ENCODE data around the gene ZFP91.

DNA sequence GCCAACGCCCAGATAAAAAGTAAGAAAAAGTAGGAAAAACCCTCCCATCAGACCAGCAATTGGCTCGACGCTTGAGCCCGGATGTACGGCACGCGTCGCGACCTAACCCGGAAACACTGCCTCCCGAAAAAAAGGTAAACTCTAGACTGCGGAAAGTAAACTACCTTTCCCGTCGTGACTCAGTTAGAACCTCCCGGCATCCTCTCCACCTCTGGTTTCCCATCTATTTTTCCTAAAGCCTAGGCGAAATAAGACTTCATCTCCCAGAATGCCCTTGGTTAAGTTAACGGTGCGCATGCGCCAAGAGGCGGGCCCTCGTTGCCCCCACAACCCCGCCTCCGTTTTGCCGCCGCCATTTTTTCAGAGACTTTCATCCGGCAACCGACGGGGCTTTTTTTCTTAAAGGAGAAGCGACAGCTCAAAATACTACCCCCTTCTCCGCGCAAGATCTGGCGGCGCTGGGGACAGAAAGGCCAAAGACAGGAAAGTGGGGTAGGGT lies 678 bp upstream of the ZFP91 start:
- TF ChIP-seq, protein P1, sequence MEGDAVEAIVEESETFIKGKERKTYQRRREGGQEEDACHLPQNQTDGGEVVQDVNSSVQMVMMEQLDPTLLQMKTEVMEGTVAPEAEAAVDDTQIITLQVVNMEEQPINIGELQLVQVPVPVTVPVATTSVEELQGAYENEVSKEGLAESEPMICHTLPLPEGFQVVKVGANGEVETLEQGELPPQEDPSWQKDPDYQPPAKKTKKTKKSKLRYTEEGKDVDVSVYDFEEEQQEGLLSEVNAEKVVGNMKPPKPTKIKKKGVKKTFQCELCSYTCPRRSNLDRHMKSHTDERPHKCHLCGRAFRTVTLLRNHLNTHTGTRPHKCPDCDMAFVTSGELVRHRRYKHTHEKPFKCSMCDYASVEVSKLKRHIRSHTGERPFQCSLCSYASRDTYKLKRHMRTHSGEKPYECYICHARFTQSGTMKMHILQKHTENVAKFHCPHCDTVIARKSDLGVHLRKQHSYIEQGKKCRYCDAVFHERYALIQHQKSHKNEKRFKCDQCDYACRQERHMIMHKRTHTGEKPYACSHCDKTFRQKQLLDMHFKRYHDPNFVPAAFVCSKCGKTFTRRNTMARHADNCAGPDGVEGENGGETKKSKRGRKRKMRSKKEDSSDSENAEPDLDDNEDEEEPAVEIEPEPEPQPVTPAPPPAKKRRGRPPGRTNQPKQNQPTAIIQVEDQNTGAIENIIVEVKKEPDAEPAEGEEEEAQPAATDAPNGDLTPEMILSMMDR (IDR thresholded peaks at IDR 0.05; ENCODE audit: insufficient read depth, low read length), result no peak
- TF ChIP-seq POLR2AphosphoS5 (IDR thresholded peaks at IDR 0.05; ENCODE audit: low read depth) (no peak), GABPA (IDR thresholded peaks at IDR 0.05; ENCODE audit: low read depth) (peak; percentile 92)
- TF ChIP-seq, protein P2, sequence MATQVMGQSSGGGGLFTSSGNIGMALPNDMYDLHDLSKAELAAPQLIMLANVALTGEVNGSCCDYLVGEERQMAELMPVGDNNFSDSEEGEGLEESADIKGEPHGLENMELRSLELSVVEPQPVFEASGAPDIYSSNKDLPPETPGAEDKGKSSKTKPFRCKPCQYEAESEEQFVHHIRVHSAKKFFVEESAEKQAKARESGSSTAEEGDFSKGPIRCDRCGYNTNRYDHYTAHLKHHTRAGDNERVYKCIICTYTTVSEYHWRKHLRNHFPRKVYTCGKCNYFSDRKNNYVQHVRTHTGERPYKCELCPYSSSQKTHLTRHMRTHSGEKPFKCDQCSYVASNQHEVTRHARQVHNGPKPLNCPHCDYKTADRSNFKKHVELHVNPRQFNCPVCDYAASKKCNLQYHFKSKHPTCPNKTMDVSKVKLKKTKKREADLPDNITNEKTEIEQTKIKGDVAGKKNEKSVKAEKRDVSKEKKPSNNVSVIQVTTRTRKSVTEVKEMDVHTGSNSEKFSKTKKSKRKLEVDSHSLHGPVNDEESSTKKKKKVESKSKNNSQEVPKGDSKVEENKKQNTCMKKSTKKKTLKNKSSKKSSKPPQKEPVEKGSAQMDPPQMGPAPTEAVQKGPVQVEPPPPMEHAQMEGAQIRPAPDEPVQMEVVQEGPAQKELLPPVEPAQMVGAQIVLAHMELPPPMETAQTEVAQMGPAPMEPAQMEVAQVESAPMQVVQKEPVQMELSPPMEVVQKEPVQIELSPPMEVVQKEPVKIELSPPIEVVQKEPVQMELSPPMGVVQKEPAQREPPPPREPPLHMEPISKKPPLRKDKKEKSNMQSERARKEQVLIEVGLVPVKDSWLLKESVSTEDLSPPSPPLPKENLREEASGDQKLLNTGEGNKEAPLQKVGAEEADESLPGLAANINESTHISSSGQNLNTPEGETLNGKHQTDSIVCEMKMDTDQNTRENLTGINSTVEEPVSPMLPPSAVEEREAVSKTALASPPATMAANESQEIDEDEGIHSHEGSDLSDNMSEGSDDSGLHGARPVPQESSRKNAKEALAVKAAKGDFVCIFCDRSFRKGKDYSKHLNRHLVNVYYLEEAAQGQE (IDR thresholded peaks at IDR 0.05; ENCODE audit: insufficient replicate concordance, low read depth), result peak; percentile 31

Data from HL-60 (cell line).